Putamen (tissue), 1 donor: ENCODE data around the gene RBM6.
"Not testable (repeated sequence)": the region's sequence is repeated elsewhere in the genome, so short reads cannot be mapped to it uniquely, and the experiment has no call there.

Source experiments
- DNase-seq: peaks from one replicate; pipeline ENCODE4 v3.0.0-alpha.2; 2016; ENCODE audit warnings: low spot score

The RBM6 gene

GRCh38 chr3:49939858-49940666, at the start of gene RBM6:
Gene RBM6 (plus strand): TSS chr3:49940150. CDS start chr3:49962642, 22,492 bp downstream.
- DNase-seq, result peak; percentile 99

GRCh38 chr3:49895791-49896190, 44.2 kb upstream of the RBM6 start:
- no peak for DNase-seq

GRCh38 chr3:49896345-49896744, 43.6 kb upstream of the RBM6 start:
- DNase-seq, result no peak

- DNase-seq, result no peak
Observed at GRCh38 chr3:49898991-49899390, 41.0 kb upstream of the RBM6 start.

GRCh38 chr3:49899815-49900214, 40.1 kb upstream of the RBM6 start:
- no peak for DNase-seq

- DNase-seq, result no peak
Observed at GRCh38 chr3:49900491-49901153, 39.3 kb upstream of the RBM6 start.

- DNase-seq, result no peak
Observed at GRCh38 chr3:49901366-49902339, 38.3 kb upstream of the RBM6 start.

- DNase-seq, result no peak
Observed at GRCh38 chr3:49902511-49903345, 37.2 kb upstream of the RBM6 start.

GRCh38 chr3:49903451-49904424, 36.2 kb upstream of the RBM6 start, which contains the start of gene MST1R:
Gene MST1R (minus strand): TSS chr3:49903873. CDS start chr3:49903609, 264 bp downstream.
- no peak for DNase-seq

- DNase-seq, result not testable (repeated sequence)
Observed at GRCh38 chr3:49904448-49904847, 35.5 kb upstream of the RBM6 start.

- DNase-seq, result peak; percentile 33
Observed at GRCh38 chr3:49906073-49906743, 33.7 kb upstream of the RBM6 start.

GRCh38 chr3:49908373-49909199, 31.4 kb upstream of the RBM6 start:
- no peak for DNase-seq

- DNase-seq, result no peak
Observed at GRCh38 chr3:49910409-49911123, 29.4 kb upstream of the RBM6 start.

GRCh38 chr3:49911124-49911420, 28.9 kb upstream of the RBM6 start:
- no peak for DNase-seq

- no peak for DNase-seq
Observed at GRCh38 chr3:49911611-49912010, 28.3 kb upstream of the RBM6 start.

- DNase-seq, result peak; percentile 17
Observed at GRCh38 chr3:49912881-49913281, 27.1 kb upstream of the RBM6 start.

GRCh38 chr3:49914906-49915305, 25.0 kb upstream of the RBM6 start:
- DNase-seq, result no peak

GRCh38 chr3:49916686-49917085, 23.3 kb upstream of the RBM6 start:
- no peak for DNase-seq
